ENCODE measurements around the gene PNPLA6. TPM values are rescaled to one million over a fixed set of nuclear protein-coding genes. Genes with fewer than 3 reads are reported as not detected.
A peak's percentile ranks its signal among the peaks of the same experiment; 100 is the strongest.

Gene PNPLA6
- total and polyA plus RNA-seq, 2 of the 4 experiments (the other 2 are of a cell fraction): 17.9 to 52.7 TPM

GRCh38 chr19:7534531-7535046 lies 928 bp upstream of the PNPLA6 start:
- peak overlapping the region; percentile 36 for H3K9ac ChIP-seq (ENCODE audit: low read depth, low read length)
- in situ Hi-C loops (cut with MboI; ENCODE audit: low sequenced_read_pairs): no loop called here
- CTCF ChIA-PET: interaction anchor here (0.5 to 1.9 kb wide), 4 partner anchors 15 to 204 kb away, joined by 3 to 9 read pairs (median 4); no protein-coding TSS in a partner anchor
- TF ChIP-seq POLR2A (IDR thresholded peaks at IDR 0.05; ENCODE audit: low read depth, low read length): no peak
- no peak for TF ChIP-seq MAFK (IDR thresholded peaks at IDR 0.05; ENCODE audit: low read depth, low read length)
- no peak for TF ChIP-seq BHLHE40 (IDR thresholded peaks at IDR 0.05; ENCODE audit: low read depth, low read length)
- TF ChIP-seq USF2 (IDR thresholded peaks at IDR 0.05; ENCODE audit: low read depth, low read length): no peak
- TF ChIP-seq MAZ (IDR thresholded peaks at IDR 0.05; ENCODE audit: borderline replicate concordance, low read depth, low read length): peak; percentile 83; the same call in 1 of the 2 replicates
- TF ChIP-seq, protein P1, sequence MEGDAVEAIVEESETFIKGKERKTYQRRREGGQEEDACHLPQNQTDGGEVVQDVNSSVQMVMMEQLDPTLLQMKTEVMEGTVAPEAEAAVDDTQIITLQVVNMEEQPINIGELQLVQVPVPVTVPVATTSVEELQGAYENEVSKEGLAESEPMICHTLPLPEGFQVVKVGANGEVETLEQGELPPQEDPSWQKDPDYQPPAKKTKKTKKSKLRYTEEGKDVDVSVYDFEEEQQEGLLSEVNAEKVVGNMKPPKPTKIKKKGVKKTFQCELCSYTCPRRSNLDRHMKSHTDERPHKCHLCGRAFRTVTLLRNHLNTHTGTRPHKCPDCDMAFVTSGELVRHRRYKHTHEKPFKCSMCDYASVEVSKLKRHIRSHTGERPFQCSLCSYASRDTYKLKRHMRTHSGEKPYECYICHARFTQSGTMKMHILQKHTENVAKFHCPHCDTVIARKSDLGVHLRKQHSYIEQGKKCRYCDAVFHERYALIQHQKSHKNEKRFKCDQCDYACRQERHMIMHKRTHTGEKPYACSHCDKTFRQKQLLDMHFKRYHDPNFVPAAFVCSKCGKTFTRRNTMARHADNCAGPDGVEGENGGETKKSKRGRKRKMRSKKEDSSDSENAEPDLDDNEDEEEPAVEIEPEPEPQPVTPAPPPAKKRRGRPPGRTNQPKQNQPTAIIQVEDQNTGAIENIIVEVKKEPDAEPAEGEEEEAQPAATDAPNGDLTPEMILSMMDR (conservative IDR thresholded peaks at IDR 0.05; ENCODE audit: low read depth, low read length): peak; percentile 60
- TF ChIP-seq, protein P2, sequence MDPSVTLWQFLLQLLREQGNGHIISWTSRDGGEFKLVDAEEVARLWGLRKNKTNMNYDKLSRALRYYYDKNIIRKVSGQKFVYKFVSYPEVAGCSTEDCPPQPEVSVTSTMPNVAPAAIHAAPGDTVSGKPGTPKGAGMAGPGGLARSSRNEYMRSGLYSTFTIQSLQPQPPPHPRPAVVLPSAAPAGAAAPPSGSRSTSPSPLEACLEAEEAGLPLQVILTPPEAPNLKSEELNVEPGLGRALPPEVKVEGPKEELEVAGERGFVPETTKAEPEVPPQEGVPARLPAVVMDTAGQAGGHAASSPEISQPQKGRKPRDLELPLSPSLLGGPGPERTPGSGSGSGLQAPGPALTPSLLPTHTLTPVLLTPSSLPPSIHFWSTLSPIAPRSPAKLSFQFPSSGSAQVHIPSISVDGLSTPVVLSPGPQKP (IDR thresholded peaks at IDR 0.05; ENCODE audit: borderline replicate concordance, low read depth, low read length): no peak
- no peak for TF ChIP-seq FOS (IDR thresholded peaks at IDR 0.05; ENCODE audit: low read depth, low read length)
- TF ChIP-seq CHD1 (IDR thresholded peaks at IDR 0.05; ENCODE audit: low read depth, low read length): no peak
- no peak for TF ChIP-seq RFX5 (IDR thresholded peaks at IDR 0.05; ENCODE audit: low read depth, low read length)
- TF ChIP-seq NFE2L2 (IDR thresholded peaks at IDR 0.05; ENCODE audit: low read depth, low read length): no peak
- peak; percentile 64 for TF ChIP-seq RAD21 (IDR thresholded peaks at IDR 0.05; ENCODE audit: low read length)
- no peak for TF ChIP-seq CEBPB (IDR thresholded peaks at IDR 0.05; ENCODE audit: low read depth, low read length)
- TF ChIP-seq SMC3 (IDR thresholded peaks at IDR 0.05; ENCODE audit: low read depth, low read length): peak; percentile 54
- TF ChIP-seq MXI1 (IDR thresholded peaks at IDR 0.05; ENCODE audit: borderline replicate concordance, low read depth, low read length): peak; percentile 64; the same call in 1 of the 2 replicates

More at GRCh38 chr19:7534531-7535046, 928 bp upstream of the PNPLA6 start:
- no peaks in the 10 kb centered on the region for H4K20me1 ChIP-seq (ENCODE audit: insufficient read depth, low read length)
- H4K8ac ChIP-seq (ENCODE audit: low read depth in 2 of 2, low read length in 2 of 2): peak overlapping the region; percentile 50 to 51; a peak in 2 of 4 replicates
- intact Hi-C loops (cut with micrococcal nuclease): loop anchor here (1.0 to 5.0 kb wide), 2 partner anchors 137 to 180 kb away; no protein-coding TSS in a partner anchor
- ATAC-seq (ENCODE audit: low read depth) (peak; percentile 55), DNase-seq (peak; percentile 87)
- H3K9me3 ChIP-seq (ENCODE audit: control insufficient read depth, insufficient read depth, low read length): no peaks in the 10 kb centered on the region
- peaks cover 4% of the 10 kb centered on the region; the same call in 1 of the 2 replicates for H3K36me3 ChIP-seq (ENCODE audit: control insufficient read depth, insufficient read depth, low read length)
- H3K18ac ChIP-seq (ENCODE audit: low read depth, low read length): peak overlapping the region; percentile 21; the same call in 1 of the 2 replicates
- H2AK5ac ChIP-seq (ENCODE audit: low read depth, low read length): no peak overlapping the region
- H3K27me3 ChIP-seq (ENCODE audit: control insufficient read depth, insufficient read depth, low read length): no peaks in the 10 kb centered on the region
- H2BK20ac ChIP-seq (ENCODE audit: low read depth, low read length): no peak overlapping the region
- peaks cover 10% of the 10 kb centered on the region for H3K4me1 ChIP-seq (ENCODE audit: control insufficient read depth, insufficient read depth, low read length)
- H2BK5ac ChIP-seq (ENCODE audit: low read depth, low read length, poor library complexity, severe bottlenecking): peak overlapping the region; percentile 66
- peaks cover 7% of the 10 kb centered on the region for H3K9me1 ChIP-seq (ENCODE audit: insufficient read depth, low read length)
- H4K91ac ChIP-seq (ENCODE audit: insufficient read depth, low read depth, low read length): peak overlapping the region; percentile 21; the same call in 1 of the 2 replicates
- peak overlapping the region; percentile 56 for H3K56ac ChIP-seq (ENCODE audit: extremely low read depth, insufficient read depth, low read length)
- H3K79me1 ChIP-seq (ENCODE audit: low read depth in 1 of 2, low read length in 2 of 2): peaks cover 8 to 16% of the 10 kb centered on the region in 2 experiments; a peak in 2 of 4 replicates
- peak overlapping the region; percentile 86 for H3K4ac ChIP-seq (ENCODE audit: low read depth, low read length)
- H2BK120ac ChIP-seq (ENCODE audit: low read depth, low read length): no peak overlapping the region
- POLR2A ChIA-PET (ENCODE audit: unreplicated experiment): no interaction called here
- H3K4me2 ChIP-seq (ENCODE audit: low read depth, low read length): peak overlapping the region; percentile 94
- WGBS, 2 experiments (ENCODE audit: extremely low coverage in 2 of 2, insufficient read length in 1 of 2): 0% methylated on average over 10 of the region's 27 CpGs; no CpG with 5 or more reads in 1 of the 2 experiments
- no peak overlapping the region for H2BK15ac ChIP-seq (ENCODE audit: low read depth, low read length)
- dilution Hi-C loops (cut with HindIII; ENCODE audit: low sequenced_read_pairs, unreplicated experiment): no loop called here
- H3K27ac ChIP-seq (ENCODE audit: insufficient read depth, low read length): peak overlapping the region; percentile 83
- H2AK9ac ChIP-seq (replicated peaks; ENCODE audit: low read depth, low read length, poor library complexity): peak overlapping the region; percentile 97
- peak overlapping the region; percentile 92 for H2AFZ ChIP-seq (replicated peaks; ENCODE audit: low read length, poor library complexity)
- peak overlapping the region; percentile 55 for H3K4me3 ChIP-seq (ENCODE audit: insufficient read depth, low read depth, low read length)
- H3K14ac ChIP-seq (replicated peaks; ENCODE audit: low read depth, low read length): peak overlapping the region; percentile 38
- H4K5ac ChIP-seq (ENCODE audit: low read depth, low read length): peak overlapping the region; percentile 70
- H3K23ac ChIP-seq (ENCODE audit: low read depth, low read length): 0 out of 2 replicates have a peak overlapping the region, but pooled peaks have one; percentile 14
- no TSS peak for BruUV-seq (replicated peaks)
